Neural progenitor cell (in vitro differentiated cells): Measurements from ENCODE around the gene SCO2. TPM values are rescaled to one million over a fixed set of nuclear protein-coding genes. Genes with fewer than 3 reads are reported as not detected.

Source experiments
- DNase-seq: peaks from one replicate; pipeline ENCODE4 v3.0.0-alpha.2; 2016; ENCODE audit warnings: low spot score
- H2AFZ ChIP-seq: fragments of 200-600 bp; sonication (generic); replicated peaks from 2 replicates; pipeline ENCODE4 v1.6.1; 2016; ENCODE audit warnings: antibody characterized with exemption
- H3F3A ChIP-seq: fragments of 200-600 bp; sonication (generic); 2 replicates; pipeline ENCODE4 v1.6.1; 2016; ENCODE audit warnings: antibody characterized with exemption, low read depth
- H3K27ac ChIP-seq: fragments of 200-600 bp; sonication (generic); 2 replicates; pipeline ENCODE4 v1.5.1; 2016; ENCODE audit warnings: mild to moderate bottlenecking
- H3K27me3 ChIP-seq: fragments of 200-600 bp; sonication (generic); 2 replicates; pipeline ENCODE4 v1.6.1; 2016; ENCODE audit warnings: mild to moderate bottlenecking, moderate library complexity
- H3K36me3 ChIP-seq: fragments of 200-600 bp; sonication (generic); 2 replicates; pipeline ENCODE4 v1.5.1; 2016
- H3K4me1 ChIP-seq: fragments of 200-600 bp; sonication (generic); 2 replicates; pipeline ENCODE4 v1.6.1; 2016; ENCODE audit warnings: mixed run types
- H3K4me2 ChIP-seq: fragments of 200-600 bp; sonication (generic); 2 replicates; pipeline ENCODE4 v1.6.1; 2016
- H3K4me3 ChIP-seq: fragments of 200-600 bp; sonication (generic); 2 replicates; pipeline ENCODE4 v1.5.1; 2016
- H3K79me2 ChIP-seq: fragments of 200-600 bp; sonication (generic); 2 replicates; pipeline ENCODE4 v1.6.1; 2016; ENCODE audit warnings: low read depth
- H3K9ac ChIP-seq: fragments of 200-600 bp; sonication (generic); 2 replicates; pipeline ENCODE4 v1.6.1; 2016
- H3K9me3 ChIP-seq: fragments of 200-600 bp; sonication (generic); 2 replicates; pipeline ENCODE4 v1.5.1; 2016; ENCODE audit warnings: low read depth
- H4K20me1 ChIP-seq: fragments of 200-600 bp; sonication (generic); 2 replicates; pipeline ENCODE4 v1.6.1; 2016; ENCODE audit warnings: low read depth
- H3K27ac Mint-ChIP-seq: 3 replicates; pipeline ENCODE4 v1.8.0; 2021; ENCODE audit warnings: mixed read lengths
- H3K27me3 Mint-ChIP-seq: 2 replicates; pipeline ENCODE4 v1.8.0; 2022; ENCODE audit warnings: low read depth, mild to moderate bottlenecking, inconsistent platforms, moderate library complexity, mixed read lengths; ENCODE audit not compliant: insufficient read depth
- H3K36me3 Mint-ChIP-seq: 3 replicates; pipeline ENCODE4 v1.8.0; 2021; ENCODE audit warnings: mixed read lengths
- H3K4me1 Mint-ChIP-seq: 3 replicates; pipeline ENCODE4 v1.8.0; 2021; ENCODE audit warnings: mixed read lengths
- H3K4me3 Mint-ChIP-seq: 3 replicates; pipeline ENCODE4 v1.8.0; 2021; ENCODE audit warnings: mild to moderate bottlenecking, moderate library complexity, mixed read lengths
- H3K9me3 Mint-ChIP-seq: 3 replicates; pipeline ENCODE4 v1.8.0; 2020; ENCODE audit warnings: mixed read lengths
- CTCF ChIP-seq: fragments of 200-600 bp; sonication (generic); IDR thresholded peaks from 2 replicates; pipeline ENCODE4 v1.5.1; 2017; ENCODE audit warnings: antibody characterized with exemption, mild to moderate bottlenecking
- EZH2 ChIP-seq: fragments of 200-600 bp; sonication (generic); IDR thresholded peaks from 2 replicates; pipeline ENCODE4 v1.6.1; 2017; ENCODE audit warnings: antibody characterized with exemption, mild to moderate bottlenecking, moderate library complexity
- EZH2phosphoT487 ChIP-seq: fragments of 200-600 bp; sonication (generic); IDR thresholded peaks from 2 replicates; pipeline ENCODE4 v1.6.1; 2017; ENCODE audit warnings: antibody characterized with exemption
- total RNA-seq: library from RNA; depleted of rRNA; stranded (reverse); fragments of >200 nt; gene quantifications from 2 replicates; pipeline ENCODE4 v1.2.3, GENCODE V29; 2015; ENCODE audit warnings: low replicate concordance

Gene SCO2
- total RNA-seq, 1 donor from 2014 or later: not detected

- H3K4me3 Mint-ChIP-seq: no peak overlapping the region
- Histone ChIP-seq H3K9me3 (no peaks in the 10 kb centered on the region), H3K9ac (no peak overlapping the region), H3K27ac (no peak overlapping the region), H3K4me2 (no peak overlapping the region), H3K36me3 (no peaks in the 10 kb centered on the region), H3K79me2 (peaks cover 51% of the 10 kb centered on the region), H4K20me1 (peaks cover 13% of the 10 kb centered on the region), H3K4me3 (no peak overlapping the region), H3K4me1 (no peaks in the 10 kb centered on the region), H2AFZ (no peak overlapping the region), H3K27me3 (no peaks in the 10 kb centered on the region), H3F3A (no peaks in the 10 kb centered on the region)
- no peak for TF ChIP-seq EZH2
- TF ChIP-seq EZH2phosphoT487: no peak
- no peak for TF ChIP-seq CTCF
- no peaks in the 10 kb centered on the region for H3K9me3 Mint-ChIP-seq
- peaks cover 7% of the 10 kb centered on the region for H3K27me3 Mint-ChIP-seq
- H3K4me1 Mint-ChIP-seq: no peaks in the 10 kb centered on the region
- no peak for DNase-seq
- H3K27ac Mint-ChIP-seq: no peak overlapping the region
- peaks cover 19% of the 10 kb centered on the region for H3K36me3 Mint-ChIP-seq
Observed at GRCh38 chr22:50516891-50517290, 8.5 kb downstream of the SCO2 start.

GRCh38 chr22:50516068-50516467 lies 9.3 kb downstream of the SCO2 start:
- no peak overlapping the region for H3K9ac ChIP-seq
- H3K4me1 Mint-ChIP-seq: no peaks in the 10 kb centered on the region
- H3K4me1 ChIP-seq: no peaks in the 10 kb centered on the region
- H3K9me3 ChIP-seq: no peaks in the 10 kb centered on the region
- H2AFZ ChIP-seq: no peak overlapping the region
- H3K79me2 ChIP-seq: peaks cover 57% of the 10 kb centered on the region
- H3K27me3 ChIP-seq: no peaks in the 10 kb centered on the region
- no peak for DNase-seq
- H3K27me3 Mint-ChIP-seq: peaks cover 7% of the 10 kb centered on the region
- no peaks in the 10 kb centered on the region for H3K36me3 ChIP-seq
- H3K4me3 Mint-ChIP-seq: no peak overlapping the region
- TF ChIP-seq EZH2phosphoT487: no peak
- no peak for TF ChIP-seq EZH2
- TF ChIP-seq CTCF: no peak
- H3K9me3 Mint-ChIP-seq: no peaks in the 10 kb centered on the region
- H3F3A ChIP-seq: no peaks in the 10 kb centered on the region
- H3K4me2 ChIP-seq: no peak overlapping the region
- H3K36me3 Mint-ChIP-seq: peaks cover 19% of the 10 kb centered on the region
- no peak overlapping the region for H3K27ac Mint-ChIP-seq
- H3K27ac ChIP-seq: no peak overlapping the region
- no peak overlapping the region for H3K4me3 ChIP-seq
- H4K20me1 ChIP-seq: peaks cover 13% of the 10 kb centered on the region

GRCh38 chr22:50513175-50513574 lies 12.2 kb downstream of the SCO2 start:
- Mint-ChIP-seq H3K9me3 (no peaks in the 10 kb centered on the region), H3K4me3 (no peak overlapping the region), H3K4me1 (peaks cover 11% of the 10 kb centered on the region), H3K36me3 (peaks cover 15% of the 10 kb centered on the region), H3K27ac (no peak overlapping the region), H3K27me3 (peaks cover 7% of the 10 kb centered on the region)
- Histone ChIP-seq H3K4me1 (peaks cover 9% of the 10 kb centered on the region), H3K4me3 (no peak overlapping the region), H3K9me3 (no peaks in the 10 kb centered on the region), H3K79me2 (peaks cover 85% of the 10 kb centered on the region), H3K4me2 (no peak overlapping the region), H3K27ac (no peak overlapping the region), H3K9ac (no peak overlapping the region), H3K27me3 (no peaks in the 10 kb centered on the region), H3K36me3 (no peaks in the 10 kb centered on the region), H3F3A (peaks cover 6% of the 10 kb centered on the region), H4K20me1 (peaks cover 26% of the 10 kb centered on the region), H2AFZ (no peak overlapping the region)
- TF ChIP-seq EZH2 (no peak), CTCF (no peak), EZH2phosphoT487 (no peak)
- no peak for DNase-seq
